Measurements from ENCODE around the gene FSTL4.

The FSTL4 gene

GRCh38 chr5:133527311-133527710, 85.0 kb downstream of the FSTL4 start:
- H3K27me3 ChIP-seq (ENCODE audit: insufficient read depth, low read depth), result no peaks in the 10 kb centered on the region
- no peak overlapping the region for H2AFZ ChIP-seq (ENCODE audit: low read depth)

GRCh38 chr5:133526368-133526767, 86.0 kb downstream of the FSTL4 start:
- H3K36me3 ChIP-seq (ENCODE audit: insufficient read depth), result no peaks in the 10 kb centered on the region
- no peaks in the 10 kb centered on the region for H4K20me1 ChIP-seq (ENCODE audit: insufficient read depth)
- no peak overlapping the region for H3K27ac ChIP-seq
- no peak for TF ChIP-seq CTCF (conservative IDR thresholded peaks at IDR 0.05; ENCODE audit: low read depth, low read length)
- H2AFZ ChIP-seq (ENCODE audit: low read depth), result no peak overlapping the region
- H3K4me3 ChIP-seq (IDR thresholded peaks at IDR 0.05; ENCODE audit: insufficient read depth, low read depth, low read length), result no peak overlapping the region
- H3K9ac ChIP-seq, result no peak overlapping the region
- H3K4me1 ChIP-seq (ENCODE audit: low read depth, poor library complexity, severe bottlenecking), result no peaks in the 10 kb centered on the region
- no peaks in the 10 kb centered on the region for H3K27me3 ChIP-seq (ENCODE audit: insufficient read depth, low read depth)
- H3K4me2 ChIP-seq, result no peak overlapping the region
- no peaks in the 10 kb centered on the region for H3K79me2 ChIP-seq (ENCODE audit: insufficient read depth, low read depth)

More at GRCh38 chr5:133527311-133527710, 85.0 kb downstream of the FSTL4 start:
- no peak for TF ChIP-seq CTCF (conservative IDR thresholded peaks at IDR 0.05; ENCODE audit: low read depth, low read length)
- H4K20me1 ChIP-seq (ENCODE audit: insufficient read depth), result no peaks in the 10 kb centered on the region
- no peak overlapping the region for H3K4me2 ChIP-seq
- no peaks in the 10 kb centered on the region for H3K36me3 ChIP-seq (ENCODE audit: insufficient read depth)
- no peaks in the 10 kb centered on the region for H3K4me1 ChIP-seq (ENCODE audit: low read depth, poor library complexity, severe bottlenecking)
- H3K9ac ChIP-seq, result no peak overlapping the region
- H3K27ac ChIP-seq, result no peak overlapping the region
- no peaks in the 10 kb centered on the region for H3K79me2 ChIP-seq (ENCODE audit: insufficient read depth, low read depth)
- no peak overlapping the region for H3K4me3 ChIP-seq (IDR thresholded peaks at IDR 0.05; ENCODE audit: insufficient read depth, low read depth, low read length)

GRCh38 chr5:133525126-133525525, 87.2 kb downstream of the FSTL4 start:
- Histone ChIP-seq H3K4me1 (ENCODE audit: low read depth, poor library complexity, severe bottlenecking) (no peaks in the 10 kb centered on the region), H2AFZ (ENCODE audit: low read depth) (no peak overlapping the region), H4K20me1 (ENCODE audit: insufficient read depth) (no peaks in the 10 kb centered on the region), H3K4me3 (IDR thresholded peaks at IDR 0.05; ENCODE audit: insufficient read depth, low read depth, low read length) (no peak overlapping the region), H3K9ac (no peak overlapping the region), H3K27me3 (ENCODE audit: insufficient read depth, low read depth) (no peaks in the 10 kb centered on the region), H3K36me3 (ENCODE audit: insufficient read depth) (no peaks in the 10 kb centered on the region), H3K79me2 (ENCODE audit: insufficient read depth, low read depth) (no peaks in the 10 kb centered on the region), H3K4me2 (no peak overlapping the region), H3K27ac (no peak overlapping the region)
- TF ChIP-seq CTCF (conservative IDR thresholded peaks at IDR 0.05; ENCODE audit: low read depth, low read length), result no peak

- Histone ChIP-seq H2AFZ (ENCODE audit: low read depth) (no peak overlapping the region), H3K36me3 (ENCODE audit: insufficient read depth) (no peaks in the 10 kb centered on the region), H3K79me2 (ENCODE audit: insufficient read depth, low read depth) (no peaks in the 10 kb centered on the region), H3K9ac (no peak overlapping the region), H3K4me2 (no peak overlapping the region), H3K27me3 (ENCODE audit: insufficient read depth, low read depth) (no peaks in the 10 kb centered on the region), H4K20me1 (ENCODE audit: insufficient read depth) (no peaks in the 10 kb centered on the region), H3K27ac (no peak overlapping the region), H3K4me3 (IDR thresholded peaks at IDR 0.05; ENCODE audit: insufficient read depth, low read depth, low read length) (no peak overlapping the region), H3K4me1 (ENCODE audit: low read depth, poor library complexity, severe bottlenecking) (no peaks in the 10 kb centered on the region)
- no peak for TF ChIP-seq CTCF (conservative IDR thresholded peaks at IDR 0.05; ENCODE audit: low read depth, low read length)
Measured at GRCh38 chr5:133524666-133525065, 87.7 kb downstream of the FSTL4 start.

Measured in KMS-11 (cell line).